DOHH2 (cell line): ENCODE measurements around the gene MDH1.

Experiments
- H3F3A ChIP-seq: fragments of 200-600 bp; sonication (generic), shearing (Covaris generic); 2 replicates; pipeline ENCODE4 v1.6.0; 2016; ENCODE audit warnings: antibody characterized with exemption, mild to moderate bottlenecking; ENCODE audit not compliant: control insufficient read depth, insufficient read depth
- H3K27ac ChIP-seq: fragments of 200-600 bp; sonication (generic); 2 replicates; pipeline ENCODE4 v1.5.1; 2014; ENCODE audit warnings: low read depth, mild to moderate bottlenecking, low read length, moderate library complexity
- H3K27me3 ChIP-seq: fragments of 200-600 bp; sonication (generic); 2 replicates; pipeline ENCODE4 v1.6.1; 2014; ENCODE audit warnings: mild to moderate bottlenecking, low read length, mixed read lengths; ENCODE audit not compliant: control insufficient read depth
- H3K36me3 ChIP-seq: fragments of 200-600 bp; sonication (generic); 2 replicates; pipeline ENCODE4 v1.6.1; 2014; ENCODE audit warnings: mild to moderate bottlenecking, low read length, moderate library complexity, mixed read lengths; ENCODE audit not compliant: control insufficient read depth
- H3K4me1 ChIP-seq: fragments of 200-600 bp; sonication (generic); 2 replicates; pipeline ENCODE4 v1.6.1; 2014; ENCODE audit warnings: mild to moderate bottlenecking, low read length, mixed read lengths; ENCODE audit not compliant: control insufficient read depth
- H3K4me2 ChIP-seq: fragments of 200-600 bp; sonication (generic); 2 replicates; pipeline ENCODE4 v1.6.0; 2014; ENCODE audit warnings: mild to moderate bottlenecking, low read length, moderate library complexity
- H3K4me3 ChIP-seq: fragments of 200-600 bp; sonication (generic); 2 replicates; pipeline ENCODE4 v1.5.1; 2014; ENCODE audit warnings: mild to moderate bottlenecking, low read length, mixed read lengths
- H3K79me2 ChIP-seq: fragments of 200-600 bp; sonication (generic); 2 replicates; pipeline ENCODE4 v1.6.1; 2014; ENCODE audit warnings: mild to moderate bottlenecking, low read length, mixed read lengths; ENCODE audit not compliant: control insufficient read depth
- H3K9me2 ChIP-seq: fragments of 200-600 bp; sonication (generic); replicated peaks from 2 replicates; pipeline ENCODE4 v1.6.1; 2014; ENCODE audit warnings: mild to moderate bottlenecking, low read length, mixed read lengths; ENCODE audit not compliant: control insufficient read depth
- H3K9me3 ChIP-seq: fragments of 200-600 bp; sonication (generic); 2 replicates; pipeline ENCODE4 v1.6.1; 2014; ENCODE audit warnings: antibody characterized with exemption, low read length, mixed read lengths; ENCODE audit not compliant: control insufficient read depth, insufficient read depth
- H4K20me1 ChIP-seq: fragments of 200-600 bp; sonication (generic); 2 replicates; pipeline ENCODE4 v1.6.0; 2014; ENCODE audit warnings: low read depth, mild to moderate bottlenecking, antibody characterized with exemption, low read length, moderate library complexity; ENCODE audit not compliant: control insufficient read depth, insufficient read depth
- EZH2phosphoT487 ChIP-seq: fragments of 200-600 bp; sonication (generic); IDR thresholded peaks from 2 replicates; pipeline ENCODE4 v1.6.1; 2017; ENCODE audit warnings: borderline replicate concordance, mild to moderate bottlenecking, antibody characterized with exemption, low read length, moderate library complexity, mixed read lengths
- TF ChIP-seq, protein P1 (sequence below): fragments of 200-600 bp; sonication (generic); IDR thresholded peaks from one replicate; pipeline ENCODE4 v1.5.1; 2014; ENCODE audit warnings: antibody characterized with exemption, mild to moderate bottlenecking, low read depth, low read length; ENCODE audit not compliant: poor library complexity, severe bottlenecking

Gene MDH1

DNA sequence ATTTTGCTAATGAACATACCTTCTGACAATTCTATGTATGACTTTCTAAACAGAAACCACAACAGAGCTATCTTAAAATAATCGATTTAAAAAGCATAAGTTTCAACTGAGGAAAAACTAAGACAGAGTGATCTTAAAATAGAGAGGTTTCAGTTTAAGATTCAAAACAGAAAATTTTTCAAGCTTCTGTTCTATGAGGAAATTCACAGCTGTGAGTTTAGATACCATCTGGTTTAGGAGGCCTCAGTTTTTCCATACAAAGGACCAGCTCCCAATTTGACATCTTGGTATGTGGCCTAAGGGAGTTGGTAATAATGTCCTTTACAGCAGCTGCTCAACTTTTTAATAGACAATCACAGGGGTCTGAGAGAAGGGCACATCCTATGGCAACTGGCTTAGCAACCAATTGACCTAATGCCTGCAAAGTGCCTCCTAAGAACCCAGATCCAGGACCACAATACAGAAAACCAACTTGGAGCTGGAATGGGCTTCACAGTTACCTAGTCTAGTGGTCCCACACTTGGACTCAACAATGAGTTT lies 39.7 kb downstream of the MDH1 start:
- H3K36me3 ChIP-seq: no peaks in the 10 kb centered on the region
- TF ChIP-seq EZH2phosphoT487: no peak
- TF ChIP-seq, protein P1, sequence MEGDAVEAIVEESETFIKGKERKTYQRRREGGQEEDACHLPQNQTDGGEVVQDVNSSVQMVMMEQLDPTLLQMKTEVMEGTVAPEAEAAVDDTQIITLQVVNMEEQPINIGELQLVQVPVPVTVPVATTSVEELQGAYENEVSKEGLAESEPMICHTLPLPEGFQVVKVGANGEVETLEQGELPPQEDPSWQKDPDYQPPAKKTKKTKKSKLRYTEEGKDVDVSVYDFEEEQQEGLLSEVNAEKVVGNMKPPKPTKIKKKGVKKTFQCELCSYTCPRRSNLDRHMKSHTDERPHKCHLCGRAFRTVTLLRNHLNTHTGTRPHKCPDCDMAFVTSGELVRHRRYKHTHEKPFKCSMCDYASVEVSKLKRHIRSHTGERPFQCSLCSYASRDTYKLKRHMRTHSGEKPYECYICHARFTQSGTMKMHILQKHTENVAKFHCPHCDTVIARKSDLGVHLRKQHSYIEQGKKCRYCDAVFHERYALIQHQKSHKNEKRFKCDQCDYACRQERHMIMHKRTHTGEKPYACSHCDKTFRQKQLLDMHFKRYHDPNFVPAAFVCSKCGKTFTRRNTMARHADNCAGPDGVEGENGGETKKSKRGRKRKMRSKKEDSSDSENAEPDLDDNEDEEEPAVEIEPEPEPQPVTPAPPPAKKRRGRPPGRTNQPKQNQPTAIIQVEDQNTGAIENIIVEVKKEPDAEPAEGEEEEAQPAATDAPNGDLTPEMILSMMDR: no peak
- H3K79me2 ChIP-seq: no peaks in the 10 kb centered on the region

DNA sequence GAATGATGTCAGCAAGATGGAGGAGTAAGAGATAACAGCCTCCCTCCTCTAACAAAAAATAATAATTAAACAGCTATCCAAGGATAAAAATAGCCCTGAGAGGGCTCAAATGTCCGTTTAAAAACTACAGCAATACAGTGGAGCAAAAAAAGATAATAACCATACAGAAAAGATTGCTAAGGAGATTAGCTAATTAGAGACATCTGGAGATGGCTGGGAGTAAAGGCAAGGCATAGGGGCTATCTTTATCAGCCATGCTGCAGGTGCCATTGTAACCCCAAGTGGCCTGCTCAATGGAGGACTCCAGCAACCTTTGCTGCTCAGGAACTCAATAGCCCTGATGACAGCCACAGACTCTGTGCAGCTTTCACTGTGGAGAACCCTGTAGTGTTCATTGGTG lies 42.7 kb downstream of the MDH1 start:
- Histone ChIP-seq H3K27ac (no peak overlapping the region), H3K4me3 (no peak overlapping the region), H4K20me1 (no peaks in the 10 kb centered on the region), H3K27me3 (no peaks in the 10 kb centered on the region), H3K4me2 (no peak overlapping the region), H3K9me3 (no peaks in the 10 kb centered on the region), H3K79me2 (no peaks in the 10 kb centered on the region), H3K36me3 (no peaks in the 10 kb centered on the region), H3F3A (no peaks in the 10 kb centered on the region), H3K4me1 (no peaks in the 10 kb centered on the region), H3K9me2 (no peaks in the 10 kb centered on the region)
- TF ChIP-seq, protein P1: no peak
- TF ChIP-seq EZH2phosphoT487: no peak

More for the DNA sequence above, 39.7 kb downstream of the MDH1 start:
- H3K9me3 ChIP-seq: no peaks in the 10 kb centered on the region
- no peaks in the 10 kb centered on the region for H4K20me1 ChIP-seq
- no peak overlapping the region for H3K4me3 ChIP-seq
- H3K27ac ChIP-seq: no peak overlapping the region
- no peaks in the 10 kb centered on the region for H3K27me3 ChIP-seq
- no peak overlapping the region for H3K4me2 ChIP-seq
- no peaks in the 10 kb centered on the region for H3K9me2 ChIP-seq
- H3K4me1 ChIP-seq: peaks cover 7% of the 10 kb centered on the region
- H3F3A ChIP-seq: no peaks in the 10 kb centered on the region

DNA sequence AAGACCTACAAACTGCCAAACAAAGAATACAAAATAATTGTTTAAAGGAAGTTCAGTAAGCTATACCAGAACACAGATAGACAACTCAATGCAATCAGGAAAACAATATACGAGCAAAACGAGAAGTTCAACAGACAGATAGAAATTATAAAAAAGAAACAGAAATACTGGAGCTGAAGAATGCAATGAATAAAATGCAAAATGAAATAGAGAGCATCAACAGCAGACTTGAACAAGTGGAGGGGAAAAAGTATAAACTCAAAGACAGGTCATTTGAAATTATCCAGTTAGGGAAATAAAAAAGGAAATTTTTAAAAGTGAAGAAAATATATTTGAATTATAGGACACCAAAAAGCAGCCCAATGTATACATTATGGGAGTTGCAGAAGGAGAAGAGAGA lies 43.6 kb downstream of the MDH1 start:
- Histone ChIP-seq H3K9me2 (no peaks in the 10 kb centered on the region), H3K4me1 (peaks cover 3% of the 10 kb centered on the region), H3K27ac (no peak overlapping the region), H3F3A (no peaks in the 10 kb centered on the region), H3K4me2 (no peak overlapping the region), H3K27me3 (no peaks in the 10 kb centered on the region), H3K4me3 (no peak overlapping the region), H3K36me3 (no peaks in the 10 kb centered on the region), H3K79me2 (no peaks in the 10 kb centered on the region), H3K9me3 (no peaks in the 10 kb centered on the region), H4K20me1 (no peaks in the 10 kb centered on the region)
- TF ChIP-seq, protein P1: no peak
- no peak for TF ChIP-seq EZH2phosphoT487
